ENCODE data around the gene ZNF683.

Gene ZNF683

DNA sequence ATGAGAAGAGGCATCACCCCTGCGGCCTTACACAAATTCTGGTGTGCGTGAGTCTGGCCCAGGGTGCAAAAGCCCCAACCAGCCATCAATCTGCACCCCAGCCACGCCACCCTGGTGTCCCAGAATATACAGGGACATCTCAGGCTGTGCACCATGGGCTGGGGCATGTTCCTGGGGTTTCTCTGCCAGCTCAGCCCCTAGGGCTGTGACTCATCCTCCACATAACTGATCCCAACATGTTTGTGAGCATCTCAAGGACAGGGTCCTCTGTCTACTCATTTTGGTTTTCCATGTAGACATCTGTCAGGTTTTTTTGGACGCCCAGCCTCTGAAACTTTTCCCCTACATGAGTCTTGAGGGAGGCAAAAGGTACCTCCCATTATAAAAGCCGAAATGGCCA lies 511 bp downstream of the ZNF683 start:
- TF ChIP-seq TEAD4 (IDR thresholded peaks at IDR 0.05) (no peak), FOXM1 (IDR thresholded peaks at IDR 0.05; ENCODE audit: borderline replicate concordance, low read depth) (no peak), TAF1 (IDR thresholded peaks at IDR 0.05; ENCODE audit: low read depth) (no peak), TCF12 (IDR thresholded peaks at IDR 0.05; ENCODE audit: low read depth) (no peak), RAD21 (IDR thresholded peaks at IDR 0.05; ENCODE audit: low read depth) (no peak), CEBPB (IDR thresholded peaks at IDR 0.05) (no peak), EP300 (IDR thresholded peaks at IDR 0.05; ENCODE audit: borderline replicate concordance) (no peak), YY1 (IDR thresholded peaks at IDR 0.05; ENCODE audit: low read depth) (no peak)
- TF ChIP-seq, protein P1, sequence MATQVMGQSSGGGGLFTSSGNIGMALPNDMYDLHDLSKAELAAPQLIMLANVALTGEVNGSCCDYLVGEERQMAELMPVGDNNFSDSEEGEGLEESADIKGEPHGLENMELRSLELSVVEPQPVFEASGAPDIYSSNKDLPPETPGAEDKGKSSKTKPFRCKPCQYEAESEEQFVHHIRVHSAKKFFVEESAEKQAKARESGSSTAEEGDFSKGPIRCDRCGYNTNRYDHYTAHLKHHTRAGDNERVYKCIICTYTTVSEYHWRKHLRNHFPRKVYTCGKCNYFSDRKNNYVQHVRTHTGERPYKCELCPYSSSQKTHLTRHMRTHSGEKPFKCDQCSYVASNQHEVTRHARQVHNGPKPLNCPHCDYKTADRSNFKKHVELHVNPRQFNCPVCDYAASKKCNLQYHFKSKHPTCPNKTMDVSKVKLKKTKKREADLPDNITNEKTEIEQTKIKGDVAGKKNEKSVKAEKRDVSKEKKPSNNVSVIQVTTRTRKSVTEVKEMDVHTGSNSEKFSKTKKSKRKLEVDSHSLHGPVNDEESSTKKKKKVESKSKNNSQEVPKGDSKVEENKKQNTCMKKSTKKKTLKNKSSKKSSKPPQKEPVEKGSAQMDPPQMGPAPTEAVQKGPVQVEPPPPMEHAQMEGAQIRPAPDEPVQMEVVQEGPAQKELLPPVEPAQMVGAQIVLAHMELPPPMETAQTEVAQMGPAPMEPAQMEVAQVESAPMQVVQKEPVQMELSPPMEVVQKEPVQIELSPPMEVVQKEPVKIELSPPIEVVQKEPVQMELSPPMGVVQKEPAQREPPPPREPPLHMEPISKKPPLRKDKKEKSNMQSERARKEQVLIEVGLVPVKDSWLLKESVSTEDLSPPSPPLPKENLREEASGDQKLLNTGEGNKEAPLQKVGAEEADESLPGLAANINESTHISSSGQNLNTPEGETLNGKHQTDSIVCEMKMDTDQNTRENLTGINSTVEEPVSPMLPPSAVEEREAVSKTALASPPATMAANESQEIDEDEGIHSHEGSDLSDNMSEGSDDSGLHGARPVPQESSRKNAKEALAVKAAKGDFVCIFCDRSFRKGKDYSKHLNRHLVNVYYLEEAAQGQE (IDR thresholded peaks at IDR 0.05; ENCODE audit: low read depth) = no peak
- TF ChIP-seq, protein P2, sequence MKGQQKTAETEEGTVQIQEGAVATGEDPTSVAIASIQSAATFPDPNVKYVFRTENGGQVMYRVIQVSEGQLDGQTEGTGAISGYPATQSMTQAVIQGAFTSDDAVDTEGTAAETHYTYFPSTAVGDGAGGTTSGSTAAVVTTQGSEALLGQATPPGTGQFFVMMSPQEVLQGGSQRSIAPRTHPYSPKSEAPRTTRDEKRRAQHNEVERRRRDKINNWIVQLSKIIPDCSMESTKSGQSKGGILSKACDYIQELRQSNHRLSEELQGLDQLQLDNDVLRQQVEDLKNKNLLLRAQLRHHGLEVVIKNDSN (IDR thresholded peaks at IDR 0.05) = no peak
- TF ChIP-seq, protein P3, sequence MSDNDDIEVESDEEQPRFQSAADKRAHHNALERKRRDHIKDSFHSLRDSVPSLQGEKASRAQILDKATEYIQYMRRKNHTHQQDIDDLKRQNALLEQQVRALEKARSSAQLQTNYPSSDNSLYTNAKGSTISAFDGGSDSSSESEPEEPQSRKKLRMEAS (IDR thresholded peaks at IDR 0.05) = no peak

DNA sequence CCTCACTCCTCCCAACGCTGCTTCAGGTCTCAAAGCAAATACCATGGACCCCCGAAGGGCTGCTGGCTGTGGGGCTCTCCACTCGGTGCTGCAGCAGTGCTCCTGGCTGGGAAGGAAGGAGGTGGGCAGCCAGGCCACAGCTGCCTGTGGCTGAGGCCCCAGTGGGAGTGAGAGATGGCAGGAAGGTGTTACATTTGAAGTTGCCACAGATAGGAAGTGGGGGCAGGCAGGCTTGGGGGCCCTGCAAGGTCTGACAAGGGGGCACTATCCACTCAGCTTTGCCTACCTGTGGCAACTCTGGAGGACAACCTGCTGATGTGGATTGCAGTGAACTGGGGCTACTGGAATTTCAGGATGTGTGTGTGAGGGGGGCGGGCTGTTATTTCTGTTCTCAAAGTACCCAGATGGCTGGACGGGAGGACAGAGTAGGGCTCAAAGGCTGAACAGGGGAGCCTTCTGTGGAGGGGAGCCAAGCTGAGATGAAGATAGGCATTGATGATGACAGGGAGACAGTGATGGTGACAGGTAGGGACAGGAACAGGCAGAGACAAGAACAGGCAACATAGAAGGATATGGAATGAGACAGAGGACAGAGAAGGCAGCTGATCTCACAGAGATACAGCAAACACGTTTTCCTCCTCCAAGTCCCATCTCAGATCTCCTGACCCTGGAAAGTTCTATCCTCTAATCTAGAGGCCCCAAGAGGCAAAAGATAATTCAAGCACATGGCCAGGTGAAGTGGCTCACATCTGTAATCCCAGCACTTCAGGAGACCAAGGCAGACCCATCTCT lies 1.8 kb downstream of the ZNF683 start:
- TF ChIP-seq NFIC (IDR thresholded peaks at IDR 0.05) (no peak), YY1 (IDR thresholded peaks at IDR 0.05; ENCODE audit: low read depth) (no peak), RAD21 (IDR thresholded peaks at IDR 0.05; ENCODE audit: low read depth) (no peak), CEBPB (IDR thresholded peaks at IDR 0.05) (no peak), EGR1 (IDR thresholded peaks at IDR 0.05) (no peak), TAF1 (IDR thresholded peaks at IDR 0.05; ENCODE audit: low read depth) (no peak), TCF12 (IDR thresholded peaks at IDR 0.05; ENCODE audit: low read depth) (no peak), TEAD4 (IDR thresholded peaks at IDR 0.05) (no peak), EP300 (IDR thresholded peaks at IDR 0.05; ENCODE audit: borderline replicate concordance) (no peak), FOXM1 (IDR thresholded peaks at IDR 0.05; ENCODE audit: borderline replicate concordance, low read depth) (no peak), CREB1 (IDR thresholded peaks at IDR 0.05; ENCODE audit: low read depth) (no peak)
- TF ChIP-seq, protein P2 (IDR thresholded peaks at IDR 0.05) = no peak
- TF ChIP-seq, protein P1 (IDR thresholded peaks at IDR 0.05; ENCODE audit: low read depth) = no peak

DNA sequence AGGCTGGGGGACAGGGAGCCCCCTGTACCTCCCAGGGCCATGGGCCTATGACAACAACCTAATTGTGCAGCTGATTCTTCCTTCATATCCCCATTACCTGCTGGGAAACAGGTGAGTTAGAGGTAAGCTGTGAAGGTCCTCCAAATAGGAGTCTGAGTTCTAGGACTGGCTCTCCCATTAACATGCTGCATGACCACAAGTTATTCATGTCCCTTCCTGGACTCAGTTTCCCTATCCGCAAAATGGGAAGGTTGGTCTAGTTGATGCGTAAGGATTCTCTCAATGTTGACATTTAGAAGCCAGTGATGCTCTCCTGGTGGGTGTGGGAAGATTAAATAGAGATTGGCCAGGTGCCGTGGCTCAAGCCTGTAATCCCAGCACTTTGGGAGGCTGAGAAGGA lies 4.1 kb downstream of the ZNF683 start:
- TF ChIP-seq TCF12 (IDR thresholded peaks at IDR 0.05; ENCODE audit: low read depth) (no peak), ZBTB7A (IDR thresholded peaks at IDR 0.05; ENCODE audit: low read depth) (no peak), RAD21 (IDR thresholded peaks at IDR 0.05; ENCODE audit: low read depth) (no peak), EGR1 (IDR thresholded peaks at IDR 0.05) (no peak), FOXM1 (IDR thresholded peaks at IDR 0.05; ENCODE audit: borderline replicate concordance, low read depth) (no peak), CEBPB (IDR thresholded peaks at IDR 0.05) (no peak)
- TF ChIP-seq, protein P3 (IDR thresholded peaks at IDR 0.05) = no peak
- TF ChIP-seq, protein P2 (IDR thresholded peaks at IDR 0.05) = no peak

DNA sequence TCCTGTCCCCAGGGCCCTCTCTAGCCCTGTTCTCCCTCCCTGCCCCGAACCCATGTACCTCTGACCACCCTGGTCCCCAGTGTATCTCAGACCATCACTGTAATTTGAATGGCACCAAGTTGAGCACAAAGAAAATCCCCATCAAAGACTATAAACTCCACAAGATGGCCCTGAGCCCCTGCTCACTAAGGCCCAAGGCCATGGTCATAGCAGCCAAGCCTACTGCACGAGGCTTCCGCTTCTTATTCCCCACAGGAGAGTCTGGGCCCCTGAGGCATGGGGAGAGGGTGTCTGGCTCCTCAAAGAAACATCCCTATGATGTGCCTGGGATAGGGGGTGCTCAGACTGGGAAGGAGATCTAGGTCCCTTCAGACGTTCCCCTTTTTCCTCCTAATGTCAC lies 4.5 kb downstream of the ZNF683 start:
- TF ChIP-seq YY1 (IDR thresholded peaks at IDR 0.05; ENCODE audit: low read depth) = no peak
- TF ChIP-seq, protein P1 (IDR thresholded peaks at IDR 0.05; ENCODE audit: low read depth) = no peak
- TF ChIP-seq TEAD4 (IDR thresholded peaks at IDR 0.05) = no peak
- no peak for TF ChIP-seq RAD21 (IDR thresholded peaks at IDR 0.05; ENCODE audit: low read depth)
- TF ChIP-seq FOXM1 (IDR thresholded peaks at IDR 0.05; ENCODE audit: borderline replicate concordance, low read depth) = no peak
- TF ChIP-seq, protein P3 (IDR thresholded peaks at IDR 0.05) = no peak
- TF ChIP-seq CREB1 (IDR thresholded peaks at IDR 0.05; ENCODE audit: low read depth) = no peak
- TF ChIP-seq CEBPB (IDR thresholded peaks at IDR 0.05) = no peak
- no peak for TF ChIP-seq EP300 (IDR thresholded peaks at IDR 0.05; ENCODE audit: borderline replicate concordance)
- TF ChIP-seq TCF12 (IDR thresholded peaks at IDR 0.05; ENCODE audit: low read depth) = no peak

Measured in Ishikawa (cell line).